ENCODE data around the gene TBC1D12. TPM values are rescaled to one million over a fixed set of nuclear protein-coding genes. Genes with fewer than 3 reads are reported as not detected.
"Not testable (repeated sequence)": the region's sequence is repeated elsewhere in the genome, so short reads cannot be mapped to it uniquely, and the experiment has no call there.

The TBC1D12 gene
- 10.7 TPM for polyA plus RNA-seq (ENCODE audit: insufficient read length)

DNA sequence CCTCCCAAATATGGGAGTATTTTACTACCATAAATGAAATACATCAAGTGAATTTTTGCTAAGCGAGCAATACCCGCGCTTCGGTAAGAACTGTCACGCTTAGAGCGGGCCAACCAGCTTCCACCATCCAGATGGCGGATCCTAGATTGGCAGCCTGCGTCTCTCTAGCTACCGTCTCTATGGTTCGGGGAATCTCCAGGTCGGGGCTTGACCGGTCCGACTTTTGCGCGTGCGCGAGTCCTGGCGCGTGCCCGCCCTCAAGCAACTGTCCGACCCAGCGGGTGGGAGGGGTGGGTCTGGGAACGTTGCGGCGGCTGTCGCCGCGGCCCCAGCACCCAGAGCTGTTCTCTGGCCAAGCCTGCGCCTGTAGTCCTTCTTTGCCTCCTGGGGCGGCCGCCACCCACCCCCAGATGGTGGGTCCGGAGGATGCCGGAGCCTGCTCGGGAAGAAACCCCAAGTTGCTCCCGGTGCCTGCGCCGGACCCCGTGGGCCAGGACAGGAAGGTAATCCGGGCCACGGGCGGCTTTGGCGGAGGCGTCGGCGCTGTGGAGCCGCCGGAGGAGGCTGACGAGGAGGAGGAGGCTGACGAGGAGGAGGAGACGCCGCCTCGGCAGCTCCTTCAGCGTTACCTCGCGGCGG is at the start of gene TBC1D12:
TBC1D12 (plus strand) TSS at position 338 of the 639 bp plus-strand sequence; CDS start at position 411, 73 bp downstream.
- peak; percentile 97 for DNase-seq

DNA sequence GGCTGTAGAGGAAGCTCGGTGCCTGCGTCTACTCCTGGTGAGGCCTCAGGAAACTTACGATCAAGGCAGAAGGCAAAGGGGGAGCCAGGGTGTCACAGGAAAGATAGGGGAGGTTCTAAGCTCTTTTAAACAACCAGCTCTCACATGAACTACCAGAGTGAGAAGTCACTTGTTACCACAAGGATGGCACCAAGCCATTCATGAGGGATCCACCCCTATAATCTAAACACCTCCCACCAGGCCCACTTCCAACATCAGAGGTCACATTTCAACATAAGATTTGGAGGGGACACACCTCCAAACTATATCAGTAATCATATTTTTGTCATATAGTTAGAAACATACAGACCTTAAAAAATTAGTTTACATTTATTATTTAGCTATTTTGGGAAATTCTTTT is 49.0 kb upstream of the TBC1D12 start:
- DNase-seq: no peak

DNA sequence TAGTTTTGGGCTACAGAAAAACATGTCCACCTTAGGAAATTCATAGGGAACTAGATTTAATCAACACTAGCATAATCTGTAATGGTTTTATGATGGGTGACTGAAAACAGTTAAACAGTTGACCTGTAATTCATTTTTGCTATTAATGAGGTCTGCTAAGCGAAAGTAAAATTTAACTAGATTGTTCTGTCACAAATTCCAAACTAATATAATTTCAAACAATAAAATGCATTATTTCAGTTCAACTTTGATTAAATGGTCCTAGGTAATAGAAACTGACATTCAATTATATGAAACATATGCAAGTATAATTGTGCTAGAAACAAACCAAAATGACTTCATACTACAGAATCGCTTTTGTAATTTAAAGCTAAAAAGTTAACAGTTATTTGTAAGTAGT is 46.5 kb upstream of the TBC1D12 start:
- no peak for DNase-seq

GRCh38 chr10:94357193-94357592 is 45.1 kb upstream of the TBC1D12 start:
- DNase-seq: no peak

DNA sequence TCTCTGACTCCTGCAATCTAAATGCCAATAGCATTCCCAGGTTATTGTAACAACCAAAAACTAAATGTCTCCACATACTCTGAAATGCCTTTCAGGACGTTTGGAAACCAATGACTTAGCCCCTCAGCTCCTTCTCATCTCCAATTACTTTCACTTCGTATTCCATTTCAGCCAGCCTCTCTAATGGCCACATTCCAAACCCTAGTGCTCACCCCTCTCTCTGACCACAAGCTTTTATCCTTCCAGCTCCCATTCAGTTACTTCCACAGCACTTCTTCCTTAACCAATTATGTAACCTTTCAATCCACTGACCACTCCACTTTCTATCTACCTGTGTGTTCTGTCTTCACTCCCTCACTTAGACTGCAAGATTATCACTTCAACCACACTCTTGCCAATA is 43.9 kb upstream of the TBC1D12 start:
- no peak for DNase-seq

DNA sequence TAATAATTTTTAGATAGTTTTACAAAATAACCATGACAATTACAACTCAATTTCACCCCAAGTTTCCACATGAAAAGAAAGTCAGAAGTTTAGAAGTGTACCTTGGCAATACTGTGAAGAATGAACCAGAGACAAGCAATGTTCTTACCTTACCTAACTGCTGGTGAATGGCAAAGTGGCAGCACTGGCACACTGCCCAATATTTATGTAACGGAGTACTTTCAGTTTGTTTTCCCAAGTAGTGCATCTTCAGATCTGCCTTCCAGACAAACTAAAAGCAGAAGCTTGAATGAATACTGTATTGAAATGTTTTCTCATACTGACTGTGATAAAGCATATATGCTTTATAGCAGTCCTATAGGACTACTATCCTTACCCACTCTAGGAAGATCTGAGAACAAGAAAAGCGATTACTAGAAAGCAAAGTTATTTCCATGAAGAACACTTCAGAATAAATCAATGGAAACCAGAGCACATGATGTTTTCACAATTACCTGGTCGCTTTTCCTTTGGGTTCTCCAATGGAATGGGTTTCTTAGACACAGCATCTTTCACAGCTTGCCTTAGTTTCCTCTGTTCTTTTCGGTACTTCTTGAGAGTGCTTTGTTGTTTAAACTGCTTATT is 41.1 kb upstream of the TBC1D12 start:
- no peak for DNase-seq

DNA sequence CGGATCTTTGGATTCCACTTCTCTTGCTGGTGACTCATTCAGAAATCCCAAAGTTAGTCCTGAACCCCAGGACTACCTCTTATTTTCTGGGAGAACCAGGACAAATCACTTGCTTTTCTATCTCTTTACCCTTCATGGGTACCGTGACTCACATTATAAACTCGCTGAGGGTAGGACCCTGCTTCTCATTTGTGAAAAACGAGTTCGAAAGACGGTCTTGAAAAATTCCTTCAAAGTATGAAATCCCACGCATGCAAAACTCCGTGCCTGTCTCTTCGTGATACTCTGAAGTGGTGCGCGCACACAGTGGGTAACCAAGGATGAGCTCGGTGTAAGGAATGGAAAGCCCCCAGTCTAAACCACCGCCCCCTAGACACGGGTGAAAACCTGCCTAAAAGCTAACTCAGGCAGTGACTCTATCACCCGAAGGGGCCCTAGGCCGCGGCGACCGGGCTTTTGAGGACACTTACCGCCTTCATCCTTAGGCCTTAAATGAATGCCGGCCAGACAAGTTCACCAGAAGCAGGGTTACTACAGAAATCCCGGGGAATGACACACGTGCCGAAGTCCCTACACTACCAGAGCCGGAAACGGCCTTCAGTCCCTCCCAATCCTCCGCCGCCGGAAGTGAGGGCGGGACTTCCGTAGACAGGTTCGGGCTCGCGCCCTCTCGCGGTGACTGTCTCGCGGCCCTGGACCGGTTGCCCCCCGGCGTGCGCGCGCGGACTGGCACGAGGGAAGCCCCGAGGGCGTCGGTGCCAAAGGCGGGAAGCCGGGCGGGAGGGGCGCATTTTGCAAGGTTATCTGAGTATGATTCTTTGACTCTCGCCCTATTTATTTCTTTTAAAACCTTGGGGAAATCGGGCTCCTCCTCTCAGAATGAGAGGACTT is 39.7 kb upstream of the TBC1D12 start, which contains the start of gene NOC3L:
NOC3L (minus strand) TSS at position 580 of the 891 bp plus-strand sequence; CDS start at position 479, 101 bp downstream.
- peak; percentile 95 for DNase-seq

DNA sequence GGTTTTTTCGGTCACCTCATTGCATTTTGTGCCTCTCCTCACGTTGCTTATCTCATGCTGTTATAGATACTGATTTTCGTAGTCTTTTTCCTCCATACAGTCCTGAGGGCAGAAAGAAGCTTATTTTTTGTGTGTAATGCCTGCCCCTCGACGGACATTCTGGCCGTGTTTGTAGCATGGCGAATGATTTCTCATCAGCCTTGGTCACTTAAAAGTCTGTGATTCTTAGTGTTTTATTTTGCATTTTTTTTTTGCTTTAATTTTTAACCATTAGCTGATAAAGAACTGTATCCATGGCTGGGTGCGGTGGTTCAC is 39.1 kb upstream of the TBC1D12 start:
- no peak for DNase-seq

DNA sequence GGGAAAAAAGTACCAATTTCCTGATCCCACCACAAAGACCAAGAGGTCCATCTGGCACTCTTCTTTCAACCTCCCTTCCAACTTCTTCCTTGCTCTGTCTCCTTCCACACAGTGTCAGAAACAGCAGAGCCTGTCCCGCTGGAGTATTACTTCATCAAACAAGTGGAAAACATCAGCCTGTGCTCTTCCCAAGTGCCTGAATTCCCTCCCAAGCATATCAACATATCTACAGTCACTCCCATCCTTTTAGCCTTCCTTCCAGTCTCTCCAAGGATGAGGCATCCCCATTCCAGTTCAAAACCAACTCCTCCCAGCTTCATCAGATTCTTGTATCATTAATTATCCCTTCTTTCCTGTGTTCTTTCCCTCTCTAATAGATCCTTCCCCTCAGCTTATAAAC is 37.9 kb upstream of the TBC1D12 start:
- no peak for DNase-seq

- DNase-seq: no peak
Measured at GRCh38 chr10:94366382-94366781, 36.0 kb upstream of the TBC1D12 start.

- no peak for DNase-seq
Measured at GRCh38 chr10:94370501-94370900, 31.8 kb upstream of the TBC1D12 start.

GRCh38 chr10:94375374-94375773 is 27.0 kb upstream of the TBC1D12 start:
- no peak for DNase-seq

- no peak for DNase-seq
Measured at GRCh38 chr10:94376865-94377264, 25.5 kb upstream of the TBC1D12 start.

DNA sequence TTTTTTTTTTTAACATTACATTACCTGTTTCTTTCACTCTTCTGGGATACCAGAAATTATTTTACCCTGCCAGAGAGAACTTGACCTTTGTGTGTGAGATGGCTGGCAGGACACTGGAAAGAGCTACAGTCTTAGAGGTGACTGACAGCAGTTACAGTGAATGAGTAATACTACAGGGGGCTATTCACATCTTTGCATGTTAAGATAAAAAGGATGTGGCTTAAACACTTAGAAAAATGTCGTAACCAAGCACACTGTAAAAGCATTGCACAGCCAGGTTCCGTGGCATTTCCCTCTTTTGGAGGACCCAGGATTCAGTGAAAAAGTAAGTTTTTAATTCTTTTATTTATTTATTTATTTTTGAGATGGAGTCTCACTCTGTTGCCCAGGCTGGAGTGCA is 18.8 kb upstream of the TBC1D12 start:
- DNase-seq: no peak

DNA sequence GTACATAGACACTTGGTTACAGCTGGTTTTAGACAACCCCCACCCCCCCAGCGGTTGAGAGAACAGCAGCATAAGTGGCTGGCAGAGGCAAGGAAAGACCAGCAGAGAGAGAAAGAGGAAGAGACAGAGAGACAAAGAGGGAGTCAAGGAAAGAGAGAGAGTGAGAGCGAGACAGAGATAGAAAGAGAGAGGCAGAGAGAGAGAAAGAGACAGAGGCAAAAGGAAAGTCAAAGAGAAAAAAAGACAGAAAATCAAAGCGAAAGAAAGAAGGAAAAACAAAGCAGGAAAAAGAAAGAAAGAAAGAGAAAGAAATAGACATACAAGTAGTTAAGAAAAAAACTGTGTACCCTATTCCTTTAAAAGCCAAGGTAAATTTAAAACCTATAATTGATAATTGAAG is 16.6 kb upstream of the TBC1D12 start:
- not testable (repeated sequence) for DNase-seq

DNA sequence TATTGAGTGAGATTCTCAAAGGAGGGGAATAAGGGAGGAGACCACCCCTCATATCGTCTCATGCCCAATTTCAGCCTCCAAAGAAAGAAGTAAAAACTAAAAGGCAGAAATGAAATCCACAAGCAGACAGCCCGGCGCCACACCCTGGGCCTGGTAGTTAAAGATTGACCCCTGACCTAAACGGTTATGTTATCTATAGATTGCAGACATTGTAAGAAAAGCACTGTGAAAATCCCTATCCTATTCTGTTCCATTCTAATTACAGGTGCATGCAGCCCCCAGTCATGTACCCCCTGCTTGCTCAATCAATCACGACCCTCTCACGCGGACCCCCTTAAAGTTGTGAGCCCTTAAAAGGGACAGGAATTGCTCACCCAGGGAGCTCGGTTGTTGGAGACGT is 10.2 kb upstream of the TBC1D12 start:
- DNase-seq: not testable (repeated sequence)

GRCh38 chr10:94397549-94398370 is 4.6 kb upstream of the TBC1D12 start:
- no peak for DNase-seq

- no peak for DNase-seq
Measured at GRCh38 chr10:94398762-94399161, 3.6 kb upstream of the TBC1D12 start.

DNA sequence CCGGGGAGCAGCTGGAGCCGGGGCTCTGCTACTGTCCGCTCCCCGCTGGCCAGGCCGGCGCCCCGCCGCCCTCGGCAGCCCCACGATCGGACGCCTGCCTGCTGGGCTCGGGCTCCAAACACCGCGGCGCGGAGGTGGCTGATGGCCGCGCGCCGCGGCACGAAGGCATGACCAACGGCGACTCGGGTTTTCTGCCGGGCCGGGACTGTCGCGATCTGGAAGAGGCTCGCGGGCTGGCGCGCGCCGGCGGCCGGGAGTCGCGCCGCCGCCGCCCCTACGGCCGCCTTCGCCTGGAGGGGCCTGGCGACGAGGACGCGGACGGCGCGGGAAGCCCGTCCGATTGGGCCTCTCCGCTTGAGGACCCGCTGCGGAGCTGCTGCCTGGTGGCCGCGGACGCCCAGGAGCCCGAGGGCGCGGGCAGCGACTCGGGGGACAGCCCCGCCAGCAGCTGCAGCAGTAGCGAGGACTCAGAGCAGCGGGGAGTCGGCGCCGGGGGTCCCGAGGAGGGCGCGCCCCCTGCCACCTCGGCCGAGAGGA is 570 bp downstream of the TBC1D12 start:
- DNase-seq: no peak

DNA sequence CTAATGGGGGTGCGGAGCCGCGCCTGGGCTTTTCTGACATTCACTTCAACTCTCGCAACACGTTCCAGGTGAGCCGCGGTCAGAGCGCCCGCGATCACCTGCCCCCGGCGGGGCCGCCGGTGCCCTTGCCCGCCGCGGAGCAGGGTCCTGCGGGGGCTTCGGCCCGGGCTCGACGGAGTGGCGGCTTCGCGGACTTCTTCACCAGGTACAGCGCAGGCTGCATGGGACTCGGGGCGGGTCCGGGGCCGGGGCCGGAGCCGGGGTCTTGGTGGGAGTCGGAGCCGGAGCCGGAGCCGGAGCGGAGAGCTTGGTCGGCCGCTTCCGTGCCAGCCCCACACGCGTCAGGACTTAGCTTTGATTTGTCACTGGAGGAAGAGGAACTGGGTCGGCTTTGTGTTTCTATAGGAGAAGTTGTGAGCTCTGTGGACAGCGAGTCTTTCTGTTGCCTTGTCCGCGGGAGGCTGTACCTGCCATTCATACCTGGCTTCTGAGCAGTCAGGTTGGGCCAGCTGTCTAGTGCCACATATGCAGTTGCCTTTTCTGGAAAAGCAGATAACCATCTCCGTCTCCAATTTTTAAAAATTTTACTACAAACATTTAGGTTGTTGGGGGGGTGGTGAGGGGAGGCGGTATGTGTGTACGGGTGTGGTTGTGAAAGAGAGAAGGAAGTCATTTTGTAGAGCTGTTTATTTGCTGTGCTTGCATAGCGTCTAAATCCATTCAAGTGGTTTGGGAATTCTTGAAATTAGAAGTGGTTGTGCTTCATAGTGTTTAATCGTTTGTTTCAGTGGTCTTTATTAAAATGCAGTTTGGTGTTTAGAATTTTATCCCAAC is 1.3 kb downstream of the TBC1D12 start:
- peak; percentile 78 for DNase-seq

GRCh38 chr10:94405406-94405805 is 3.1 kb downstream of the TBC1D12 start:
- DNase-seq: no peak

Measured in hindlimb muscle (tissue), 1 donor.